H1 (cell line): Measurements from ENCODE around the gene MTRFR. TPM values are rescaled to one million over a fixed set of nuclear protein-coding genes. Genes with fewer than 3 reads are reported as not detected.

Source experiments
- ATF2 ChIP-seq: IDR thresholded peaks from 2 replicates; pipeline ENCODE4 v1.6.1; 2012; ENCODE audit warnings: low read length, inconsistent platforms
- KDM4A ChIP-seq: IDR thresholded peaks from one replicate; pipeline ENCODE4 v1.7.1; 2012; ENCODE audit warnings: low read depth, mild to moderate bottlenecking, moderate library complexity, low read length, inconsistent platforms; ENCODE audit not compliant: severe bottlenecking
- polyA plus RNA-seq, 7 experiments: library from polyadenylated mRNA; depleted of rRNA in 3 of 7; stranded (reverse) in 5 of 7; unstranded in 2 of 7; fragments of >200 nt in 5 of 7; fragments of 200-250 nt in 2 of 7; gene quantifications; 1 replicate in 5 of 7; 2 replicates in 1 of 7; 4 replicates in 1 of 7; pipeline versions ENCODE4 v1.2.1 to v1.2.3, GENCODE V29; 2011 to 2013; ENCODE audit warnings: missing spikeins in 2 of 7, mixed read lengths in 2 of 7
- total RNA-seq: library from RNA; stranded (reverse); fragmentation: NEBNext Ultra II Directional; extraction: Animal tissue kit (Norgen Biotek cat#: 25700); gene quantifications from 2 replicates; pipeline ENCODE4 v1.2.1, GENCODE V29; 2021

MTRFR gene
- total and polyA plus RNA-seq, 2 of the 8 experiments (the other 6 are each of a cell fraction or from before 2014, with no cell fraction given): 9.2 to 12.9 TPM

- TF ChIP-seq ATF2 (no peak), KDM4A (no peak)
Measured at GRCh38 chr12:123286652-123287373, 53.6 kb downstream of the MTRFR start (continued).
